Measurements from ENCODE around the gene TENM4.
"Not testable (repeated sequence)": the region's sequence is repeated elsewhere in the genome, so short reads cannot be mapped to it uniquely, and the experiment has no call there.

The TENM4 gene

GRCh38 chr11:78855116-78855515, 585.7 kb downstream of the TENM4 start:
- no peak for DNase-seq

DNA sequence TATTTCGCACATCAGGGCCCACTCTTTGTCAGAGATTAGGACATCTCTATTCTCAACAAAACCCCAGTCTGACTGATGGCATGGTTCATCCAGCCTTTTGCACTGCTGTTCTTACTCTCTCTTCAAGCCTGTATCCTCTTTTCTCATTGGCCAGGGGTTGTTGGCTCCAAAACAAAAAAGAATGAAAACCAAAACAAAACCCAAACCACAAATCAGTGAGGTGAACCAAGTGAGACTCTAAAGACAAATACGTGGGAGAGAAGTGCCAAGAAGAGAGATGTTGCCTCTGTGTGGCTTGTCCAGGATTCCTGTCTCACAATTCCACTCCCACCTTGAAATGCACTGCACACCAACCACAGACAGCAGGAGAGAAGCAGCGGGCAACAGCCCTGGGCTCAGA, 587.3 kb downstream of the TENM4 start:
- DNase-seq: no peak

DNA sequence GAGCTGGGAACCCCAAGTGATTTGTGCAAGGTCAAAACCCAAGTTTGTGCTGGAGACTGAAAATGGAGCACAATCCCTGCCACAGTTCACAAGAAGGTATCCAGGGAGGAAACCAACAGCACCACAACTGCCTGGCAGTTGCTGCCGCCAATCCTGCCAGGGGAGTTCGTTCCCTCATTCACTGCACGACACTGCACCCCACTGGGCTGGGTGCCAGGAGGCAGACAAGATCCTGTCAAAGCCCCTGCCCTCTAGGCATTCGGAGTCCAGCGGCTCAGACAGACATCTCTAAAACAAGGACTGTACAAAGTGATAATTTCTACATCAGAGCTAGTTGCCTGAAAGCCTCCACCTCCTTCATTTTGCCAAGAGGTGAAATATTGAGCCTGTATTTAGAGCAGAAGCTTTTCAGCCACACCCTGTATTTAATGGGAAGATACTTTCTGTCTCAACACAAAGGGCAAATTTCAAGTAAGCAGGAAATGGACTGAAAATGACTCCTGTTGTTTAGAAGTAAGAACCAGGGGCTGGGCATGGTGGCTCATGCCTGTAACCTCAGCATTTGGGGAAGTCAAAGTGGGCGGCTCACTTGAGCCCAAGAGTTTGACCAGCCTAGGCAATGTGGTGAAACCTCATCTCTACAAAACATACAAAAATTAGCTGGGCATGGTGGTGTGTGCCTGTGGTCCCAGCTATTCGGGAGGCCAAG, 588.8 kb downstream of the TENM4 start:
- DNase-seq: no peak

- DNase-seq: no peak
These were observed 590.8 kb downstream of the TENM4 start for GRCh38 chr11:78850078-78850477.

DNA sequence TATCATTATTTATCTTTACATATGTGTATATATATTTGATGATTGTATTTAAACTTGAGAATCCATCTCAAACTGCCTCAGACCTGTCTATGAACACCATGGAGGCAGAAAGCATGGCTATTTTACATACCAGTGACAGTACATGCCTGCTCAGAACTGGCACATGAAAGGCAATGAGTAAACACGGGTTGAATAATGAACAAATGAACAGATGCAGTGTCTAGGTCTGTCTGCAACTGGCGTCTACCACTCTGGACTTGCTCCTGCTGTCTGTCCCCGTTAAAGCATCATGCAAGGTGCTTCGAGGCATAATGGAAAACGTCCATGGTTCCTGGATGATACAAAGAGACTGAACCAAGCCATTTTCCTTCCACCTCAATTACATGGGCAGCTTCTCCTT, 594.6 kb downstream of the TENM4 start:
- no peak for DNase-seq

DNA sequence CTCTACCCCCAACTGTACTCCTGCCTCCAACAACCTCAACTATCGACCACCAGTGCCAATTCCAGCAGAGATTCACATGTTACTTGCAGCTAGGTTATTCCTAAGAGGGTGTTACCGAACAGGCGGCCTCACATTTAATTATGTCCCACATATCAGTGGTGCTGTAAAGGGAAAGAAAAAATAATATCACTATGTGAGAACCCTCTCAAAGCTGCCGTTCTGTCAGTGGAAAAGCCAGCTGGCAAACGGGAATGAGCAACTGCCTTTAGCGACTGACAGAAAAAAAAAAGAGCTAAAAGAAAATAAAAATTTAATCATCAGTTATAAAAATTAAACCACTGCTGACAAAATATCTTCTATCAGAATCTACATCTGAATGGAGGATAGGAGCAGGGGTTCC, 595.3 kb downstream of the TENM4 start:
- DNase-seq: no peak

DNA sequence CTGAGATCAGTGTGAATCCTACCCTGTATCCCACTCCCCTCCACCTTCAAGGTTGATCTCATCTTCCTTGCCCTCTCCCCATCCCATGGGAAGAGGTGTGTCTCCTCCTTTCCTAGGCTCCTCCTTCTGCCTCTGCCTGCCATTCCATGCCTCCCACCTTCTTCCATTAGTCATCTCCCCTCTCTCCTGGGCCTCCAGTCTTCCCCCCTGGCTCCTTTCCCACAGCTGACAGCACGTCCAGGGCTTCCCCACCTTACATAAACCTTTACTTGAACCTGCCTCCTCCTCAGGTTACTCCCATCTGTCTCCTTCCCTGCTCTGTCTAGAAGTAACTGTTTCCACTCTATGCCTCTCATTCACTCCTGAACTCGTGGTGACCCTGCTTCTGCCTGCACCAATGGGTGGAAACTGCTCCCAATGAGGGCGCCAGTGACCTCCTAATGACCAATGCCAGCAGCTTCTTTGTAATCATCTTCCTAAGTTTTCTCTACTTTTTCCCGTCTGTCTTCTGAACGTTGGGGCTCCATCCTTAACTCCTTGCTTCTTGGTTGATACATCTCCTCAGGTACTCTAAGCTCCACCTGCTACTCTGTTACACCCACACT, 599.3 kb downstream of the TENM4 start:
- DNase-seq: no peak

GRCh38 chr11:78840623-78841022, 600.2 kb downstream of the TENM4 start:
- no peak for DNase-seq

DNA sequence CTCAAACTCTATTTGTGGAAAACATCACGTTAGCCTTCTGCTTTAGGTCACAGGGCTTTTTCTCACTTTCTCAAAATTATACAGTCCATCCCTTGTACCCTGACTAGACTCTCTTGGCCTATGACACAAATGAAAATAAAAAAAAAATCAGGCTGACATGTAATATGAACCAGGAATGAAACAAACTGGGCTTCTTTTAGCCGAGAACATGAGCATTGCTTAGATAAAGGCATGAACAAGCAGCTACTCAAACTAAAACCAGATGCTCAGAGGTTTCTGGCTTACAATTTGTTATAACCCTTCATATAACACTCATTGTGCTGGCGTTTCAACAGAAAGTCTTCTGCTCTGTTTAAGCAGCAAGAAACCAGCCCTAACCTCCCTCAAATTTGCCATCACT, 600.6 kb downstream of the TENM4 start:
- DNase-seq: no peak

GRCh38 chr11:78838417-78838816, 602.4 kb downstream of the TENM4 start:
- no peak for DNase-seq

DNA sequence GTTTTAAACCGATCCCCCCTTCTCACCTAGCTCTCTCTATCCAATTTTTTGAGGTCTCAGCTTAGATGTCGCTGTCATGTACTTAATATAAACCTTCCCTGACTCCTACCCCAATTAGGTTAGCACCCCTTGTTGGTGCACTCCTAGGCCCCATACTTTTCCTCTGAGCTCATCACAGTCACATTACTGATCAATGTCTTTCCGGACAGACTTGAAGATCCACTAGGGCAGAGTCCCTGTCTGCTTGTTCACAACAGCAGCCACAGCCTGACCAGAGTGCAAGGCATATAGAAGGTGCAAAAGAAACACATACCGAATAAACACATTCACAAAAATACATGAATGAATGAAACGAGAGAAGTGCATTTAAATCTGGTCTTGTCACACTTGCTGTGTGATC, 605.2 kb downstream of the TENM4 start:
- no peak for DNase-seq

DNA sequence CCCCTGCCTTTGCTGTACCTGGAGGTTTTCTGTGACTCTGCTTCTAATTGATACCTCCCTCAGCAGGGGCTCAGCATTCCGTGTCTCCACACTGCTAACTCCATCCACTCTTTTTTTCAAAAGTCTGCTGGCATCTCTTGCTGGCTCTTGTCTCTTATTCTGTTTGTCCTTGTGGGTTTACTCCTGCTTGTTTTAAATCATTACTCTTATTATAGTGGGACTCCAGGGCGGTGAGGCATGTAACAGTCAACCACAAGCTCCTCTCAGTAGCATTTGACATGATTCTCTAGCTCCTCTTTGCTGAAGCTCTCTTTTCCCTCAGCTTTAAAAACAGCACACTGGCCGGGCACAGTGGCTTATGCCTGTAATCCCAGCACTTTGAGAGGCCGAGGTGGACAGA, 605.9 kb downstream of the TENM4 start:
- no peak for DNase-seq

- DNase-seq: no peak
These were observed 607.6 kb downstream of the TENM4 start for GRCh38 chr11:78833237-78833636.

GRCh38 chr11:78832226-78832947, 608.4 kb downstream of the TENM4 start:
- DNase-seq: no peak

DNA sequence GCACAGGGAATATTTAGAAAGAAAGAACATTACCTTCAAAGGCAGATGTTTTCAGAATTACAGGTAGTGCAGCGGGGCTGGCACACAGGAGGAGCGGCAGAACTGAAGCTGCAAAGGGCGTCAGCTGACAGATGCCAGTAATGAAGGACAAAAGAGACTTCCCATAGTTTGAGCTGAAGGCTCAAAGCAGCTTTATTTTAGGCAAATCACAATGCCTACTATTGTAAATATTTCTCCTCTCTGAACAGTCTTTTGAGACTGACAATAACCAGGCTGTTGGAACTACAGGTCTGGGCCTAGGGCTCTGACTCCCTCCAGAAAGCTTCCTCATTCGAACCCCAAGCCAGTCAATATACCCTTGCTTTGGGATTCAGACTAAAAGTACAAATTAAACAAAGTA, 609.3 kb downstream of the TENM4 start:
- DNase-seq: no peak

DNA sequence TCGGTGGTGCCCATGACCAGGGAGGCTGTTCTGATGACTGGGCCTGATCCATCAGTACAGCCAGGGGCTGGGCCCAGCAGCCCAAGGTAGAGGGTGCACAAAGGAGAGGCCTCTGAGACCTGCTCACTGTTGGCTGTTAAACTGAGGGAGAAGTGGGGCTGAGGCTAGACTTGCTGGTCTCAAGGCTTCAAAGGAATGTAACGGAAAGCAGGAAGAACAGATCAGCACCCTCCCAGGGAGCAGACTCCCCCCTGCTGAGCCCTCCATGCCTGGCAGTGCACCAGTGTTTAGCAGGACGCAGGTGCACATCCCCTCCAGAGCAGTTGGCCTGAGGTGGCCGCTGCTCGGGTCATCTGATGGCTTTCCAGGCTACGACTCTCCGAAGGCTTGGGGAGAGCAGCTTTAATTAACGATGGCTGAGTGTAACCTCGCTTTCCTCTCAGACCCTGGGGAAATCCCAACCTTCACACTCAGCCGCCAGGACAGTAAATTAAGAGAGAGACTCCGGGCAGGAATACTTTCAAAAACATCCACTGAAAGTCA, 610.5 kb downstream of the TENM4 start:
- no peak for DNase-seq

DNA sequence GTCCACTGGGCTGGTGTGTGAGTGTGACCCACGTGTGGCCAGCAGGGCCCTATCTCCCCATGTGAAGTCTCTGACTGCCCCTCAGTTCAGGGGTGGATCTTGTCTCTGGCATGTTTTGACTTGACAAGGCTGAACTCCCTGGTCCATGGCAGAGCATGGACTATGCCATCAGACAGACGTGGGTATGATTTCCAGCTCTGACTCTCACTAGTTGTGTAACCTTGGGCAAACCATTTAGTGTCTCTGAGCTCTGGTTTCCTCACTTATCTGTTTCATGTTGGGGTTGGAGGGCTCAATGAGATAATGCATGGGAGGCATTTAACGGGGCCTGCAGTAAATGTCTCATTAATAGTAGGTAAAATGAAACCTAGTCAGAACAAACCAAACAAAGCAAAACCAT, 611.7 kb downstream of the TENM4 start:
- no peak for DNase-seq

- DNase-seq: no peak
These were observed 612.2 kb downstream of the TENM4 start for GRCh38 chr11:78828676-78829075.

GRCh38 chr11:78827291-78827690, 613.5 kb downstream of the TENM4 start:
- not testable (repeated sequence) for DNase-seq

DNA sequence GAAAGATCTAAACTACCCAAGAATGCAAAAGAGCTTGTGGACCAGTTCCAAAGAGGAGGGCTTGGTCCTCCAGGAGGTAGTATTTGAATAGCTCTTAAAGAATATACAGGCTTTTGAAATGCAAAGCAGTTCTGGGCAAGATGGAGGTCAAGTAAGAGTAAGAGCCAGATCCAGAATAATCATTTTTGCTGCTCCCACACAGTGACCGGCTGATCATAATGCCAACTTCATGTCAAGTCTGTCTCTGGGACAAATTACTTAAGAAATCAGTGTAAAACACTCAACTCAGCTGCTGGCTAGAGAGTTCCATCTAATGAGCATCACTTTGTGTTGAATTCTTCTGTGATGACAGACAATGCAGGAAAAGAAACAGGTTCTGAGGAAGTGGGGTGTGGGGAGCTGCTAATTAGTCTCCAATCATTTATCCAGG, 615.2 kb downstream of the TENM4 start:
- DNase-seq: no peak

- no peak for DNase-seq
These were observed 617.2 kb downstream of the TENM4 start for GRCh38 chr11:78823588-78823987.

DNA sequence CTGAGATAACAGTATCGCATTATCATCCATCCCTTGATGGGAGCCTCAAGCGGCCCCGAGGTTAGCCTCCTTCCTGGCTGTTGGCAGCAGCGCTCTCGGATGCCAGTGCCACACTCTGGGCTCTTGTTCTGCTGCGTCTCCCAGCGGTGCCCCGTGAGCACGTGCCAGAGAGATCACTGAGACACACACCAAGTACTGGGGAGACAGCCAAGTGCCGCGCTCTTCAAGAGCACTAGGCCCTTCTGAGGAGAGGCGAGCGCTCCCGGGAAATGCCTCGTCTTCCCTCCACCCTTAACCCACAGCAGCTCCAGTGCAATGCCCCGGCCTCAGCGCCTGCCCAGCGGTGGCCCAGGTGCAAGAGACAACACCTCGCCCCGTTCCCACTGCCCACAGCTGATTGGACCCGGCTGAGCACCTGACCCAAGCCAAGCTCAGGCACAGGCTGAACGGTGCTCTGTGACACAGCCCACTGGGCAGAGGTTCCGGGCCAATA, 617.9 kb downstream of the TENM4 start:
- DNase-seq: no peak

GRCh38 chr11:78821371-78822306, 619.2 kb downstream of the TENM4 start:
- DNase-seq: no peak

Data from activated CD4-positive, alpha-beta T cell treated with anti-CD3 and anti-CD28 coated beads, Interleukin-2, amount 50 U/mL, for 4 hours (primary cell).